ENCODE data around the gene GOLGA6L10. TPM values are rescaled to one million over a fixed set of nuclear protein-coding genes. Genes with fewer than 3 reads are reported as not detected.
"Not testable (repeated sequence)": the region's sequence is repeated elsewhere in the genome, so short reads cannot be mapped to it uniquely, and the experiment has no call there.

The GOLGA6L10 gene
- total RNA-seq, 1 donor from 2014 or later = 3.4 TPM

DNA sequence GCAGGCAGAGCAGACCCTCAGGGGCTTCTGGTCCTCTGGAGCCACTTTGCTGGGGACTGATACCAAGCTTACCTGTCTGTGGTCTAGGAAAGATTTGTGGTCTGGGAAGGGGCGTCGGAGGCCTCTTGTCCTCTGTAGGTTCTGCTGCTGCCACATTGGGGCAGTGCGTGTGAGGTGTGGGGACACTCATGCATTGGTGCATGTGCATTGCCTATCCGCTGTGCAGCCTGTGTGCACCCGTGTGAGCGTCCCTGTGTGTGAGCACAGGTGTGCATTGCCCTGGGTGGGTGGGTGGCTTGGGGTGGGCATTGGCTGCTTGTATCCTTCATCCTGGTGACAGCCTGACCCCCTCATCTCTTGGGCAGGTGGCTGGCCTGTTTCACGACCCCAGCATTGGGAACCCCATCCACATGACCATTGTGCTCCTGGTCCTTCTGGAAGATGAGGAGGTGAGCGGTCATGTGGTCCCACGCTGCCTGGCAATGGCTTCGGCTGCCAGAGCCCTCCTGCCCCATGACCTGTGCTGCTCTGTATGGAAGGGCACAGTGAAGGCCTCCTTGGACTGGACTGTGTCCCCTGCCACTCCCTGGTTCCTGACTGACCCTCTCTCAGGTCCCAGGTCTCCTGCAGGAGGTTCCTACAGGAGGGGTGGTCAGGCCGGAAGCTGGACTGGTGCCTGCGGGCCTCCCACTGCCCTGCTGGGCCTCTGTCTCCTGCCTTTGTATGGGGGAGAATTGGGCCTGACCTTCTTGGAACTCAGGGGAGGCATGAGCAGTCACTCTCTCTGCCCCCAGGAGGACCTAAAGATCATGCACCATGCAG lies 45.1 kb downstream of the GOLGA6L10 start:
- Histone ChIP-seq H3K27ac (no peak overlapping the region), H3K27me3 (no peaks in the 10 kb centered on the region), H3K4me1 (no peaks in the 10 kb centered on the region), H3K9me3 (no peaks in the 10 kb centered on the region), H3K36me3 (no peaks in the 10 kb centered on the region), H3K4me3 (no peak overlapping the region)
- DNase-seq (ENCODE audit: extremely low spot score in 2 of 2) = no peak
- intact Hi-C loops (cut with DNase I) = no loop called here
- TF ChIP-seq CTCF (IDR thresholded peaks at IDR 0.05) (no peak), POLR2A (IDR thresholded peaks at IDR 0.05) (no peak), POLR2AphosphoS5 (IDR thresholded peaks at IDR 0.05; ENCODE audit: insufficient read depth in 1 of 2, low read depth in 1 of 2) (no peak)

DNA sequence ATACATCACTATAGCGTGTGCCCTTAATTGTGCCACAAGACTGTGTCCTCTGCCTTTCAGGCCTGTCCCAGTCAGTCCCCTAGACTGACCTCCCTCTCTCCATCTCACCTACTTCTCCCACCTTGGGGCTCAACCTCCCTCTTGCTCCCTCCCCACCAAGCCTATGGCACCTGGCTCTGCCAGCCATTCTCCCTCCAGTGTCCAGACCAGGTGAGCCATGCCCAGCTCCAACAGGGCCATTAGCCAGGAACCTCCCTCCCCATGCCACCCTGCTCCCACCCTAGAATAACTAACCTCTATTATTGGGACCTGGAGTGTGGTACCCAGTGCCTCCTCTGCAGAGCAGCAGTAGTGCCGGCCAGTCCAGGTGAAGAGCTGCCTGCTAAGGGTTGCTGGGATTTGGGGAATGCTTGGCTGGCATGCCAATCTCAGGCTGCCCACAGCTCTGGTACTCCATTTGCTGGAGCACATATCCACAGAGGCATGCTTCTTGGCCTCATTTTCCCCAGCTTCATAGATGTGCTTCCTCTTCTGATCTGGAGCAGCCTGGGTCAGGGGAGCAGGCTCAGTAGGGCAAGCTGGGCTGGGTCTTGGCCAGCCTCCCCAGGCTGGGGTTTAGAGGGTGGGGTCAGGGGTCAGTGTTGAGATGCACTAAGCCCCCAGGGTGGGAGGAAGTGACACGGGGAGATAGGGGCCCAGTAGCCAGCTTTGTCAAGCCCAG lies 47.8 kb downstream of the GOLGA6L10 start:
- TF ChIP-seq POLR2AphosphoS5 (IDR thresholded peaks at IDR 0.05; ENCODE audit: insufficient read depth in 1 of 2, low read depth in 1 of 2) = no peak
- TF ChIP-seq POLR2A (IDR thresholded peaks at IDR 0.05) = no peak
- no peak for TF ChIP-seq CTCF (IDR thresholded peaks at IDR 0.05)
- DNase-seq (ENCODE audit: extremely low spot score in 2 of 2) = no peak
- no peaks in the 10 kb centered on the region for H3K36me3 ChIP-seq
- H3K4me1 ChIP-seq = no peaks in the 10 kb centered on the region
- no peaks in the 10 kb centered on the region for H3K9me3 ChIP-seq
- H3K27me3 ChIP-seq = no peaks in the 10 kb centered on the region
- H3K4me3 ChIP-seq = no peak overlapping the region
- no peak overlapping the region for H3K27ac ChIP-seq
- intact Hi-C loops (cut with DNase I) = no loop called here

DNA sequence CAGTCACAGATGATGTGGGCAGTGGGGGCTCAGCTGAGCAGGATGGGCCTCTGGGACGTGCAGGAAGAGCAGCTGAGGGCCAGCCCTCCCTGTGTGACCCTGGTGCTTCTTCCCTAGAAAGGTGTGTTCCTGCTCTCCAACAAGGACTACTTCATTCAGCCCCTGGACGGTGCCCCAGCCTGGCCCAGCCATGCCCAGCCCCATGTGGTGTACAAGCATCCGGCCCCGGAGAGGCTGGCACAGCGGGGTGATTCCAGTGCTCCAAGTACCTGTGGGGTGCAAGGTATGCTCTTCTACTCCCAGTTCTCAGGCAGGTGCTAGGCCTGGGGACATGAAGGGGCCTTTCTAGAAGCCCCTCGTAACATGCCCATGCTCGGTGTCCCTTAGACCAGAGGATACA lies 48.4 kb downstream of the GOLGA6L10 start:
- Histone ChIP-seq H3K27ac (no peak overlapping the region), H3K9me3 (no peaks in the 10 kb centered on the region), H3K4me3 (no peak overlapping the region), H3K4me1 (no peaks in the 10 kb centered on the region), H3K36me3 (no peaks in the 10 kb centered on the region), H3K27me3 (no peaks in the 10 kb centered on the region)
- no peak for TF ChIP-seq CTCF (IDR thresholded peaks at IDR 0.05)
- intact Hi-C loops (cut with DNase I) = no loop called here
- DNase-seq (ENCODE audit: extremely low spot score in 2 of 2) = no peak

GRCh38 chr15:82300326-82300725 lies 48.9 kb downstream of the GOLGA6L10 start:
- intact Hi-C loops (cut with DNase I); H3K9me3 ChIP-seq; H3K27me3 ChIP-seq; H3K4me1 ChIP-seq; H3K36me3 ChIP-seq; H3K27ac ChIP-seq; H3K4me3 ChIP-seq; DNase-seq (ENCODE audit: extremely low spot score in 2 of 2): not testable (repeated sequence)

DNA sequence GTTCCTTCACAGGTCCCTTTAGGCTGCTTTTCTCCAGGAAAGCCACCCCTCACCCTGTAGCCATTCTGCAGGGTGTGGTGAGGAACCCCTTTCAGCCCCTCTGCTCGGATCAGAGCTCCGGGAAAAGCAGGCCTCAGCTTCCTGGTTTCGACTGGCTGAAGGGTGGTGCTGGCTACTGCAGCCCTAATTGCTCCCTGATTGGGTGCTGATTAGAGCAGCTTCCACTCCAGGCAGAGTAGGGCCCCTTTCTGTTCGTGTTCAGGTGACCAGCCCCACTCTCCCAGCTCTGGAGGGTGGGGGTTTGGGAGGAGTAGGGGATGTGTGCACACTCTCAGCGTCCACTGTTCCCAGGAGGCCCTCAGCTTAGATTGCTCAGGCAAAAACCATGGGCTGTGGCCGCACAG lies 49.8 kb downstream of the GOLGA6L10 start:
- H3K9me3 ChIP-seq; H3K27ac ChIP-seq; DNase-seq (ENCODE audit: extremely low spot score in 2 of 2); H3K4me1 ChIP-seq; H3K27me3 ChIP-seq; intact Hi-C loops (cut with DNase I); H3K4me3 ChIP-seq; H3K36me3 ChIP-seq: not testable (repeated sequence)

GRCh38 chr15:82298520-82298919 lies 50.8 kb downstream of the GOLGA6L10 start:
- H3K4me1 ChIP-seq = no peaks in the 10 kb centered on the region
- H3K36me3 ChIP-seq = no peaks in the 10 kb centered on the region
- TF ChIP-seq CTCF (IDR thresholded peaks at IDR 0.05) = no peak
- H3K4me3 ChIP-seq = no peak overlapping the region
- intact Hi-C loops (cut with DNase I) = no loop called here
- no peaks in the 10 kb centered on the region for H3K9me3 ChIP-seq
- H3K27me3 ChIP-seq = no peaks in the 10 kb centered on the region
- DNase-seq (ENCODE audit: extremely low spot score in 2 of 2) = no peak
- H3K27ac ChIP-seq = no peak overlapping the region

All from vagina (tissue), 2 donors.